Liver (tissue), 9 donors: ENCODE results near the gene ZNFX1. TPM values are rescaled to one million over a fixed set of nuclear protein-coding genes. Genes with fewer than 3 reads are reported as not detected.

Experiments
- DNase-seq: peaks from one replicate; pipeline ENCODE4 v3.0.0-alpha.2; 2017; ENCODE audit warnings: low spot score
- H3K27ac ChIP-seq, 2 donors: one replicate each; pipeline ENCODE4 v1.7.0; 2013; ENCODE audit warnings: inconsistent platforms in 2 of 2, low read length in 2 of 2, control low read depth in 1 of 2, low read depth in 1 of 2, mild to moderate bottlenecking in 1 of 2
- H3K27me3 ChIP-seq, 4 donors: one replicate each; pipeline versions ENCODE4 v1.6.1 to v1.7.0; 2013; ENCODE audit warnings: low read length in 3 of 4, inconsistent platforms in 1 of 4, mild to moderate bottlenecking in 1 of 4, moderate library complexity in 1 of 4; ENCODE audit not compliant: control insufficient read depth in 4 of 4, insufficient read depth in 4 of 4
- H3K36me3 ChIP-seq, 4 donors: one replicate each; pipeline versions ENCODE4 v1.6.1 to v1.7.0; 2013; ENCODE audit warnings: low read length in 3 of 4, mild to moderate bottlenecking in 3 of 4, low read depth in 1 of 4, moderate library complexity in 1 of 4; ENCODE audit not compliant: control insufficient read depth in 4 of 4, insufficient read depth in 3 of 4
- H3K4me1 ChIP-seq, 4 donors: one replicate each; pipeline versions ENCODE4 v1.6.1 to v1.7.0; 2013; ENCODE audit warnings: low read length in 3 of 4, mild to moderate bottlenecking in 3 of 4, moderate library complexity in 1 of 4; ENCODE audit not compliant: control insufficient read depth in 4 of 4, insufficient read depth in 4 of 4
- H3K4me3 ChIP-seq, 3 donors: one replicate each; pipeline versions ENCODE4 v1.6.1 to v1.7.0; 2013; ENCODE audit warnings: low read length in 3 of 3, control low read depth in 1 of 3, low read depth in 1 of 3, mild to moderate bottlenecking in 1 of 3
- H3K9ac ChIP-seq, 2 donors: one replicate each; pipeline ENCODE4 v1.7.0; 2013; ENCODE audit warnings: low read length in 2 of 2, mild to moderate bottlenecking in 2 of 2, moderate library complexity in 2 of 2, control low read depth in 1 of 2, low read depth in 1 of 2
- H3K9me3 ChIP-seq, 4 donors: one replicate each; pipeline versions ENCODE4 v1.6.1 to v1.7.0; 2013; ENCODE audit warnings: low read length in 3 of 4; ENCODE audit not compliant: control insufficient read depth in 4 of 4
- ATF3 ChIP-seq: IDR thresholded peaks from 2 replicates; pipeline ENCODE4 v1.6.1; 2016; ENCODE audit warnings: antibody characterized with exemption
- EGR1 ChIP-seq, 2 donors: IDR thresholded peaks; 2 replicates each; pipeline ENCODE4 v1.6.1; 2016 to 2018; ENCODE audit warnings: antibody characterized with exemption in 2 of 2, low read depth in 2 of 2
- FOXA1 ChIP-seq: IDR thresholded peaks from 2 replicates; pipeline ENCODE4 v1.6.1; 2016; ENCODE audit warnings: antibody characterized with exemption
- GABPA ChIP-seq, 2 donors: IDR thresholded peaks in 1 of 2; conservative IDR thresholded peaks in 1 of 2; 2 replicates each; pipeline ENCODE4 v1.6.1; 2016; ENCODE audit warnings: antibody characterized with exemption in 2 of 2, mild to moderate bottlenecking in 1 of 2, moderate library complexity in 1 of 2
- HNF4A ChIP-seq, 2 donors: conservative IDR thresholded peaks; 2 replicates each; pipeline ENCODE4 v1.6.1; 2016; ENCODE audit warnings: antibody characterized with exemption in 2 of 2, mild to moderate bottlenecking in 2 of 2
- HNF4G ChIP-seq: IDR thresholded peaks from 2 replicates; pipeline ENCODE4 v1.6.1; 2016; ENCODE audit warnings: antibody characterized with exemption
- JUND ChIP-seq, 2 donors: IDR thresholded peaks; 2 replicates each; pipeline ENCODE4 v1.6.1; 2016; ENCODE audit warnings: antibody characterized with exemption in 2 of 2
- MAX ChIP-seq: IDR thresholded peaks from 2 replicates; pipeline ENCODE4 v1.6.1; 2016; ENCODE audit warnings: antibody characterized with exemption
- NR2F2 ChIP-seq: IDR thresholded peaks from 2 replicates; pipeline ENCODE4 v1.6.1; 2016; ENCODE audit warnings: antibody characterized with exemption
- RAD21 ChIP-seq, 2 donors: IDR thresholded peaks; 2 replicates each; pipeline ENCODE4 v1.6.1; 2016; ENCODE audit warnings: antibody characterized with exemption in 2 of 2, mild to moderate bottlenecking in 2 of 2
- RXRA ChIP-seq, 2 donors: IDR thresholded peaks; 2 replicates each; pipeline ENCODE4 v1.6.1; 2017 to 2018; ENCODE audit warnings: antibody characterized with exemption in 2 of 2, mild to moderate bottlenecking in 1 of 2
- TAF1 ChIP-seq: conservative IDR thresholded peaks from 2 replicates; pipeline ENCODE4 v1.6.1; 2016; ENCODE audit warnings: antibody characterized with exemption, mild to moderate bottlenecking
- YY1 ChIP-seq: IDR thresholded peaks from 2 replicates; pipeline ENCODE4 v1.6.1; 2016; ENCODE audit warnings: antibody characterized with exemption, mild to moderate bottlenecking
- ZBTB33 ChIP-seq: IDR thresholded peaks from 2 replicates; pipeline ENCODE4 v1.6.1; 2016; ENCODE audit warnings: antibody characterized with exemption
- WGBS: extraction: QIAGEN DNeasy Blood & Tissue Kit; methylation state at CpG from one replicate; pipeline ENCODE4 v1.1.7; 2013; 5-methylcytosine and 5-hydroxymethylcytosine counted together
- polyA plus RNA-seq, 2 donors: library from polyadenylated mRNA; stranded (reverse) in 1 of 2; unstranded in 1 of 2; fragments of 200-250 nt in 1 of 2; fragments of >200 nt in 1 of 2; fragmentation: Nextera tagmentation in 1 of 2; extraction: Ambion mirVana in 1 of 2; gene quantifications; one replicate each; pipeline versions ENCODE4 v1.2.1 to v1.2.3, GENCODE V29; 2013 to 2015
- total RNA-seq, 2 donors: library from RNA; depleted of rRNA; stranded (reverse); fragments of >200 nt; gene quantifications; one replicate each; pipeline ENCODE4 v1.2.3, GENCODE V29; 2014
- TF ChIP-seq, protein P1 (sequence below): IDR thresholded peaks from 2 replicates; pipeline ENCODE4 v1.6.1; 2016; ENCODE audit warnings: antibody characterized with exemption, mild to moderate bottlenecking
- donor health status: healthy.
- donor health status: healthy.
- donor health status: healthy.
- donor health status: healthy.
- donor health status: healthy.

ZNFX1 gene
- total and polyA plus RNA-seq, 4 donors = 6.9 to 16.1 (median 8.7) TPM

GRCh38 chr20:49285813-49286494 lies 8.1 kb upstream of the ZNFX1 start:
- 95% methylated on average over 4 of the region's 4 CpGs for WGBS
- peaks cover 9 to 21% (median 15%) of the 10 kb centered on the region in 4 donors for H3K9me3 ChIP-seq

GRCh38 chr20:49285233-49285668 lies 7.4 kb upstream of the ZNFX1 start:
- H3K4me3 ChIP-seq = no peak overlapping the region
- H3K27ac ChIP-seq = no peak overlapping the region
- WGBS = 96% methylated on average over 1 of the region's 1 CpG

More at GRCh38 chr20:49285813-49286494, 8.1 kb upstream of the ZNFX1 start:
- Histone ChIP-seq H3K4me1 (peaks cover 0 to 4% (median under 1%) of the 10 kb centered on the region in 4 donors), H3K36me3 (peaks cover 51 to 95% (median 90%) of the 10 kb centered on the region in 4 donors), H3K27me3 (no peaks in the 10 kb centered on the region), H3K9ac (no peak overlapping the region), H3K27ac (no peak overlapping the region), H3K4me3 (no peak overlapping the region)
- no peak for DNase-seq
- no peak for TF ChIP-seq ZBTB33
- TF ChIP-seq, protein P1, sequence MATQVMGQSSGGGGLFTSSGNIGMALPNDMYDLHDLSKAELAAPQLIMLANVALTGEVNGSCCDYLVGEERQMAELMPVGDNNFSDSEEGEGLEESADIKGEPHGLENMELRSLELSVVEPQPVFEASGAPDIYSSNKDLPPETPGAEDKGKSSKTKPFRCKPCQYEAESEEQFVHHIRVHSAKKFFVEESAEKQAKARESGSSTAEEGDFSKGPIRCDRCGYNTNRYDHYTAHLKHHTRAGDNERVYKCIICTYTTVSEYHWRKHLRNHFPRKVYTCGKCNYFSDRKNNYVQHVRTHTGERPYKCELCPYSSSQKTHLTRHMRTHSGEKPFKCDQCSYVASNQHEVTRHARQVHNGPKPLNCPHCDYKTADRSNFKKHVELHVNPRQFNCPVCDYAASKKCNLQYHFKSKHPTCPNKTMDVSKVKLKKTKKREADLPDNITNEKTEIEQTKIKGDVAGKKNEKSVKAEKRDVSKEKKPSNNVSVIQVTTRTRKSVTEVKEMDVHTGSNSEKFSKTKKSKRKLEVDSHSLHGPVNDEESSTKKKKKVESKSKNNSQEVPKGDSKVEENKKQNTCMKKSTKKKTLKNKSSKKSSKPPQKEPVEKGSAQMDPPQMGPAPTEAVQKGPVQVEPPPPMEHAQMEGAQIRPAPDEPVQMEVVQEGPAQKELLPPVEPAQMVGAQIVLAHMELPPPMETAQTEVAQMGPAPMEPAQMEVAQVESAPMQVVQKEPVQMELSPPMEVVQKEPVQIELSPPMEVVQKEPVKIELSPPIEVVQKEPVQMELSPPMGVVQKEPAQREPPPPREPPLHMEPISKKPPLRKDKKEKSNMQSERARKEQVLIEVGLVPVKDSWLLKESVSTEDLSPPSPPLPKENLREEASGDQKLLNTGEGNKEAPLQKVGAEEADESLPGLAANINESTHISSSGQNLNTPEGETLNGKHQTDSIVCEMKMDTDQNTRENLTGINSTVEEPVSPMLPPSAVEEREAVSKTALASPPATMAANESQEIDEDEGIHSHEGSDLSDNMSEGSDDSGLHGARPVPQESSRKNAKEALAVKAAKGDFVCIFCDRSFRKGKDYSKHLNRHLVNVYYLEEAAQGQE = no peak
- no peak for TF ChIP-seq NR2F2
- TF ChIP-seq GABPA (IDR thresholded peaks at IDR 0.05 in 1 of 2, conservative IDR thresholded peaks at IDR 0.05 in 1 of 2) = no peak
- no peak for TF ChIP-seq RAD21 (IDR thresholded peaks at IDR 0.05)
- TF ChIP-seq ATF3 = no peak
- no peak for TF ChIP-seq TAF1
- TF ChIP-seq FOXA1 = no peak
- TF ChIP-seq EGR1 (IDR thresholded peaks at IDR 0.05; ENCODE audit: low read depth in 2 of 2) = no peak
- no peak for TF ChIP-seq HNF4A (conservative IDR thresholded peaks at IDR 0.05)
- no peak for TF ChIP-seq HNF4G
- TF ChIP-seq YY1 = no peak
- no peak for TF ChIP-seq JUND (IDR thresholded peaks at IDR 0.05)
- TF ChIP-seq MAX = no peak

More at GRCh38 chr20:49285233-49285668, 7.4 kb upstream of the ZNFX1 start:
- Histone ChIP-seq H3K9me3 (peaks cover 14 to 28% (median 18%) of the 10 kb centered on the region in 4 donors), H3K9ac (no peak overlapping the region), H3K36me3 (peaks cover 51 to 95% (median 90%) of the 10 kb centered on the region in 4 donors), H3K4me1 (peaks cover 0 to 4% (median under 1%) of the 10 kb centered on the region in 4 donors), H3K27me3 (no peaks in the 10 kb centered on the region)
- DNase-seq = no peak
- TF ChIP-seq HNF4G = no peak
- TF ChIP-seq RXRA (IDR thresholded peaks at IDR 0.05) = no peak
- TF ChIP-seq NR2F2 = no peak
